Islet precursor cell (in vitro differentiated cells): ENCODE results near the gene PDIK1L.
A peak's percentile ranks its signal among the peaks of the same experiment; 100 is the strongest.

Source experiments
- DNase-seq: peaks from one replicate; pipeline ENCODE4 v3.0.0-alpha.2; 2018

Gene PDIK1L

GRCh38 chr1:26124418-26125331 lies 13.1 kb downstream of the PDIK1L start:
- DNase-seq: no peak

- DNase-seq: no peak
Observed at GRCh38 chr1:26125382-26125781, 13.8 kb downstream of the PDIK1L start.

- no peak for DNase-seq
Observed at GRCh38 chr1:26125946-26126320, 14.3 kb downstream of the PDIK1L start.

GRCh38 chr1:26126321-26127084 lies 14.9 kb downstream of the PDIK1L start:
- DNase-seq: no peak

- peak; percentile 68 for DNase-seq
Observed at GRCh38 chr1:26127235-26128163, 15.9 kb downstream of the PDIK1L start.

GRCh38 chr1:26129778-26130177 lies 18.2 kb downstream of the PDIK1L start:
- DNase-seq: no peak

GRCh38 chr1:26130695-26131094 lies 19.1 kb downstream of the PDIK1L start:
- no peak for DNase-seq

GRCh38 chr1:26132128-26132833 lies 20.7 kb downstream of the PDIK1L start:
- DNase-seq: no peak

- DNase-seq: no peak
Observed at GRCh38 chr1:26132834-26133167, 21.2 kb downstream of the PDIK1L start.

GRCh38 chr1:26134466-26134865 lies 22.8 kb downstream of the PDIK1L start:
- no peak for DNase-seq

- no peak for DNase-seq
Observed at GRCh38 chr1:26138974-26139558, 27.4 kb downstream of the PDIK1L start.

GRCh38 chr1:26142159-26142558 lies 30.5 kb downstream of the PDIK1L start:
- DNase-seq: peak; percentile 30

- DNase-seq: peak; percentile 91
Observed at GRCh38 chr1:26145041-26145959, 33.7 kb downstream of the PDIK1L start.

GRCh38 chr1:26145960-26146294 lies 34.3 kb downstream of the PDIK1L start:
- peak; percentile 35 for DNase-seq

GRCh38 chr1:26148887-26149286 lies 37.3 kb downstream of the PDIK1L start:
- DNase-seq: no peak

- no peak for DNase-seq
Observed at GRCh38 chr1:26153966-26154532, 42.4 kb downstream of the PDIK1L start.

- no peak for DNase-seq
Observed at GRCh38 chr1:26154750-26155149, 43.1 kb downstream of the PDIK1L start.

- DNase-seq: no peak
Observed at GRCh38 chr1:26155370-26156284, 44.0 kb downstream of the PDIK1L start.

GRCh38 chr1:26156285-26157038 lies 44.8 kb downstream of the PDIK1L start:
- peak; percentile 83 for DNase-seq
